AG04450 (cell line): ENCODE results near the gene CTBP1. TPM values are rescaled to one million over a fixed set of nuclear protein-coding genes. Genes with fewer than 3 reads are reported as not detected.

Source experiments
- CTCF ChIA-PET: fragments of 300-600, 350-600 bp; formaldehyde crosslinking; extraction: SDS; loops from one replicate; lab custom pipeline; 2022; ENCODE audit warnings: antibody characterized with exemption, inconsistent platforms; lab: Charles Lee
- POLR2A ChIA-PET: fragments of 350-600 bp; formaldehyde crosslinking; extraction: SDS; loops from one replicate; lab custom pipeline; 2021; ENCODE audit warnings: antibody characterized with exemption, inconsistent platforms; lab: Yijun Ruan, JAX
- DNase-seq: peaks from one replicate; pipeline ENCODE4 v3.0.0-alpha.2; 2011; ENCODE audit warnings: low read depth, low spot score
- H3K27ac ChIP-seq: one replicate; pipeline ENCODE4 v1.5.1; 2012; ENCODE audit warnings: low read depth, low read length, control low read depth
- H3K27me3 ChIP-seq: one replicate; pipeline ENCODE4 v1.6.0; 2012; ENCODE audit warnings: low read length; ENCODE audit not compliant: control insufficient read depth, insufficient read depth
- H3K4me3 ChIP-seq: 2 replicates; pipeline ENCODE4 v1.5.1; 2011; ENCODE audit warnings: mild to moderate bottlenecking, low read depth, low read length, control low read depth
- H3K9me3 ChIP-seq: 2 replicates; pipeline ENCODE4 v1.5.1; 2012; ENCODE audit warnings: low read length; ENCODE audit not compliant: control insufficient read depth, insufficient read depth
- polyA plus RNA-seq: library from polyadenylated mRNA; depleted of rRNA; stranded (reverse); fragments of >200 nt; gene quantifications from 2 replicates; pipeline ENCODE4 v1.2.3, GENCODE V29; 2011
- TF ChIP-seq, protein P1 (sequence below): IDR thresholded peaks from 2 replicates; pipeline ENCODE4 v1.5.1; 2011; ENCODE audit warnings: low read depth, low read length, control low read depth, inconsistent platforms

Gene CTBP1
- polyA plus RNA-seq, 1 experiment: 72.6 TPM

DNA sequence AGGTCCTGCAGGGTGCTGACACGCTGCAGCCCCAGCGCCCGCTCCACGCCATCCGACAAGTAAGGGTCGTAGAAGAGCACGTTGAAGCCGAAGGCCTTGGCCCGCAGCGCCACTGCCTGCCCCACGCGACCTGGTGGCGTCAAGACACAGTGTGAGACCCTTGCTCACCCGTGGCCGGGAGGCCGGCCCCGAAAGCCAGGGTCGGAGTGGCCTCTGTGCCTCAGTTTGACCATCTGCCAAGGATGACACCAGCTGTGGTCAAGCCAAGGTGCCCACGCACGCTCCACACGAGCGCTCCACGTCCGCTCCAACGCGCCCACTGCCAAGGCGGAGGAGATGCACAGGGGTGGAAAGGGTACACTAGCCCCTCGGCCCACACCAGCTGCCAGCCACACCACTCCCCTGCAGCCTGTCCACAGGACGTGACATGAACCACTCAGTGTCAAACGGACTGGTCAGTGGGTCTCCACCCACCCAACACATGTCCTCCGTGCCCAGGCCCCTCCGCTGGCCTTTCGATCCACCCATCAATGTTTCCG is 32.8 kb downstream of the CTBP1 start:
- Histone ChIP-seq H3K4me3 (no peak overlapping the region), H3K9me3 (peaks cover 14% of the 10 kb centered on the region; the same call in 1 of the 2 replicates), H3K27me3 (no peaks in the 10 kb centered on the region), H3K27ac (no peak overlapping the region)
- ChIA-PET CTCF (interaction anchor here (1.0 kb wide), 1 partner anchor 49 kb away, joined by 4 read pairs; no protein-coding TSS in a partner anchor), POLR2A (no interaction called here)
- no peak for DNase-seq
- TF ChIP-seq, protein P1, sequence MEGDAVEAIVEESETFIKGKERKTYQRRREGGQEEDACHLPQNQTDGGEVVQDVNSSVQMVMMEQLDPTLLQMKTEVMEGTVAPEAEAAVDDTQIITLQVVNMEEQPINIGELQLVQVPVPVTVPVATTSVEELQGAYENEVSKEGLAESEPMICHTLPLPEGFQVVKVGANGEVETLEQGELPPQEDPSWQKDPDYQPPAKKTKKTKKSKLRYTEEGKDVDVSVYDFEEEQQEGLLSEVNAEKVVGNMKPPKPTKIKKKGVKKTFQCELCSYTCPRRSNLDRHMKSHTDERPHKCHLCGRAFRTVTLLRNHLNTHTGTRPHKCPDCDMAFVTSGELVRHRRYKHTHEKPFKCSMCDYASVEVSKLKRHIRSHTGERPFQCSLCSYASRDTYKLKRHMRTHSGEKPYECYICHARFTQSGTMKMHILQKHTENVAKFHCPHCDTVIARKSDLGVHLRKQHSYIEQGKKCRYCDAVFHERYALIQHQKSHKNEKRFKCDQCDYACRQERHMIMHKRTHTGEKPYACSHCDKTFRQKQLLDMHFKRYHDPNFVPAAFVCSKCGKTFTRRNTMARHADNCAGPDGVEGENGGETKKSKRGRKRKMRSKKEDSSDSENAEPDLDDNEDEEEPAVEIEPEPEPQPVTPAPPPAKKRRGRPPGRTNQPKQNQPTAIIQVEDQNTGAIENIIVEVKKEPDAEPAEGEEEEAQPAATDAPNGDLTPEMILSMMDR: no peak

DNA sequence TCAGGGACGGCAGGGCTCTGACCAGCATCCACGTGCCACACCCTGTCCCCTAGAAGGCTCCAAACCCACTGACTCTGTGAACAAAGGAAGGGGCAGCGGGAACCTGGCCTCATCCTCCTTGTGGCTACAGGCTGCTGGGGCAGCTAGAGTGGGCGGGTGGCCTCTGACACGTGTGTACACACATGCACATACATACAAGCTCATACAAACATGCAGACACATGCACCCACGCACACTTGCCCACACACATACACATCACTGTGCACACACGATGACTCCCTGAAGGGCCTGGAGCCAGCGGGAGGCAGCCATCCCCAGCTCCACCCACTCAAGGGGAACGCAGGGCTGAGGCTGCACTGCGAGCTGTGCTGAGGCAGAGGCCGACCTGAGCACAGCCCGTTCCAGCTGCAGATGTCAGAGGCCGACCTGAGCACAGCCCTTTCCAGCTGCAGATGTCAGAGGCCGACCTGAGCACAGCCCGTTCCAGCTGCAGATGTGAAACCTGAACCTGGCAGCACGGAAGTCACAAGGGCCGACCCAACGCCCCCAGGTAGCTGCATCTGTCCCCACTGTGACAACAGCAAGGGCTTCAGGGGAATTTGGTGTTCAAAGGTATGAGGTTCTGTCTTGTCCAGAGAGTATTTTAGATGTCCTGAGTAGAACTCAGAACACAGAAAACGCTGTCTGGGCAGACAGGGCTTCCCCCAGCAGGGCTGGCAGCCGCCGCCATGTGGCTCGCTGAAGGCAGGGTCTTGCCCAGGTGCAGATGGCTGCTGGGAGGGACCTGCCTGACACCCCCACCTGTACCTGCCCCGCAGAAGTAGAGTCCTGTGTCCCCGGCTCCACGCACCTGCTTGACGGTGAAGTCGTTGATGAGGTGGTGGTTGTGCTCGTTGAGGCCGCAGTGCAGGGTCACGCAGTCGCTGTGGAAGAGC is 33.5 kb downstream of the CTBP1 start:
- Histone ChIP-seq H3K9me3 (peaks cover 8% of the 10 kb centered on the region; the same call in 1 of the 2 replicates), H3K4me3 (no peak overlapping the region), H3K27ac (no peak overlapping the region), H3K27me3 (no peaks in the 10 kb centered on the region)
- TF ChIP-seq, protein P1: no peak
- ChIA-PET POLR2A (interaction anchor here (1.0 kb wide), 1 partner anchor 15 kb away, joined by 5 read pairs; no protein-coding TSS in a partner anchor), CTCF (interaction anchor here (1.0 kb wide), 1 partner anchor 49 kb away, joined by 4 read pairs; no protein-coding TSS in a partner anchor)
- DNase-seq: no peak

DNA sequence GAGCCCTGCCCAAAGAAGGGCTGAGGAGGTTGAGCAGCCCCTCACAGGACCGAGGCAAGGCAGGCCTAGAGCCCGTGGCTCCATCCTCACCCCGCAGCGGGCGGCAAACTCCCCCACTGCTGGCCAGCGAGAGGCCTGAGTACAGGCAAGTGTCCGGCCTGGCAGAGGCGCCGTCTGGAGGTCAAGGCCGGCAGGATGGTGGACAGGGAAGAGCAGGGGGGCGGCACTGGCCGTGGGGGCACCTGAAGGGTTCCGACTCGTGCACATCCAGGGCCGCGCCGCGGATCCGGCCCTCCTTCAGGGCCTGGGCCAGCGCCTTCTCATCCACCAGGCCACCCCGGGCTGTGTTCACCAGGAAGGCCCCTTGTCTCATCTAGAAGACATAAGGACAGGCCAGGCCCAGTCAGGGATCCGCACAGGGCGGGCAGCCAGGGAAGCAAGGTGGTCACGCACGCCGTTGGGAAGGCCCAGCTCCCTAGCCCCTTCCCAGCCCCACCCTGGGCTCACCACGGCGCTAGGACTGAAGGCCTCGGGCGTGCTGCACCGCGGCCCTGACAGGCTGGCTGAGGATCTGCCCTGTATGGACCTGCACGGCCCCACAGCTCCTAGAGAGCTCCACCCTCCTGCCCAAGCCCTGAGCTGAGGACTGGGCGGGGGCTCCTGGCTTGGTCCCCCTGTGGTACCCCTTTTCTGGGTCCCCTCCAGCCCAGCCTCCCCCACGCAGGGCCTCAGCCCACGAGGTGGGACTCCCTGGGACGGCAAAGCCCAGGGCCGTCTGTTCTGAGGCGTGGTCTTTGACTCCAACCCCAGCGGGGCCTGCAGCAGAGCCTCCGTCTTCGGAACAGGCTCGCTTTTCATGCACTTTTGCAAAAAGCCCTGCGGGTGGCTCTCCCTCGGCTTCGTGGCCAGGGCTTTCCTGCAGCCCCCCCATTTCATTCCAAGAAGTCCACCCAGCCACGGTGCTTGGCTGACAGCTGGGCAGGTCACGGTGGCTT is 34.5 kb downstream of the CTBP1 start:
- no peak overlapping the region for H3K27ac ChIP-seq
- H3K27me3 ChIP-seq: no peaks in the 10 kb centered on the region
- TF ChIP-seq, protein P1: no peak
- H3K9me3 ChIP-seq: peaks cover 8% of the 10 kb centered on the region; the same call in 1 of the 2 replicates
- H3K4me3 ChIP-seq: no peak overlapping the region
- POLR2A ChIA-PET: interaction anchor here (0.5 to 1.0 kb wide), 2 partner anchors 14 to 51 kb away, joined by 3 to 5 read pairs; no protein-coding TSS in a partner anchor
- DNase-seq: no peak
- CTCF ChIA-PET: no interaction called here

DNA sequence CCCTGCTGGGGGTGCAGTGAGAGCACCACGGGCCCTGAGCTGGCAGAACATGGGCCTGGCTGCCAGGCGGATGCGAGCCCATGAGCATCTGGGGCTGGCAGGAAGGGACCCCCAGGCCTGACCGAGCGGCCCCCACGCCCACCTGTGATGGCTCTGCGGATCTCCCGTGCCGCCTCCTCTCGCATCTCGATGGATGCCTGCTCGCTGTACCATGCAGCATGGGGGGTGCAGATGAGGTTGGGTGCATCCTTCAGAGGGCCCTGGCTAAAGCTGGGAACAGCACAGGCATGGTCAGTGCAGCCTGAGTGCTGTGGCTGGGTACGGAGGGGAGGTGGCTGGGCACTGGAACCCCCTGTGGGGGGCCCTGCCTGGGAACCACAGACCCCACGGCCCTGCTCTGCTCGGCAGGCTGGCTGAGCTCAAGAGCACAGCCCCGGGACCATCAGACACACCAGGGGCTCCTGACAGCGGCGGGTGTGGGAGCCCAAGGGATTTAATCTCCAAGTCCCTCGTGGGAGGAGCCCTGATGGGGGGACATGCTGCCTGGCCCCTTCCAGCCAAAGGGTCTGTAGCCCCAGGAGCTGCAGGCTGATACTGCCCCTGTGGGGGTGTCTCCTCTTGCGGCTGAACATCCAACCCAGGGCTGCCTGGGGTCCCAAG is 35.5 kb downstream of the CTBP1 start:
- H3K27me3 ChIP-seq: no peaks in the 10 kb centered on the region
- TF ChIP-seq, protein P1: no peak
- H3K4me3 ChIP-seq: no peak overlapping the region
- ChIA-PET POLR2A (interaction anchor here (1.0 kb wide), 1 partner anchor 10 kb away, joined by 3 read pairs; no protein-coding TSS in a partner anchor), CTCF (no interaction called here)
- no peak for DNase-seq
- H3K27ac ChIP-seq: peak overlapping the region; percentile 11
- peaks cover 16% of the 10 kb centered on the region; the same call in 1 of the 2 replicates for H3K9me3 ChIP-seq
